K562 (cell line): ENCODE data around the gene CCDC9B. TPM values are rescaled to one million over a fixed set of nuclear protein-coding genes. Genes with fewer than 3 reads are reported as not detected.

Experiments used
- BCL6 ChIP-seq: fragments of 250-450 bp; sonication (Bioruptor Pico); IDR thresholded peaks from 2 replicates; pipeline ENCODE4 v1.4.0; 2020
- CHD7 ChIP-seq: fragments of 200-600 bp; sonication (generic); IDR thresholded peaks from one replicate; pipeline ENCODE4 v1.6.1; 2012; ENCODE audit warnings: mild to moderate bottlenecking, low read depth, low read length, inconsistent platforms
- GTF2A2 ChIP-seq: IDR thresholded peaks from 2 replicates; pipeline ENCODE4 v1.6.1; 2016; ENCODE audit warnings: mild to moderate bottlenecking, missing genetic modification characterization, missing compliant biosample characterization
- KAT8 ChIP-seq: fragments of 450-650 bp; IDR thresholded peaks from 2 replicates; pipeline ENCODE4 v1.6.1; 2016; ENCODE audit warnings: low read depth, mild to moderate bottlenecking
- ZNF253 ChIP-seq: fragments of 250-450 bp; sonication (Bioruptor Pico); conservative IDR thresholded peaks from 2 replicates; pipeline ENCODE4 v1.6.1; 2021; ENCODE audit warnings: mild to moderate bottlenecking
- polyA plus RNA-seq, 8 experiments: library from polyadenylated mRNA; depleted of rRNA in 4 of 8; stranded (reverse) in 5 of 8; unstranded in 3 of 8; fragments of >200 nt; fragmentation: Nextera tagmentation in 2 of 8; fragmentation: Illumina TruSeq in 1 of 8; extraction: Ambion mirVana in 2 of 8; extraction: Trizol in 1 of 8; gene quantifications; 2 replicates each; pipeline versions ENCODE4 v1.2.1 to v1.2.3, GENCODE V29; 2011 to 2014; ENCODE audit warnings: inconsistent platforms in 1 of 8, missing spikeins in 1 of 8
- total RNA-seq, 7 experiments: library from RNA; depleted of rRNA in 6 of 7; stranded (reverse); fragments of >200 nt in 6 of 7; fragmentation: Illumina TruSeq in 2 of 7; extraction: Trizol in 2 of 7; gene quantifications; 2 replicates each; pipeline versions ENCODE4 v1.2.1 to v1.2.3, GENCODE V29; 2011 to 2021; ENCODE audit warnings: low replicate concordance in 1 of 7
- TF ChIP-seq, protein P1 (sequence below): fragments of 200-800 bp; sonication (Bioruptor generic); IDR thresholded peaks from 2 replicates; pipeline ENCODE4 v1.6.1; 2017; ENCODE audit warnings: missing genetic modification characterization, missing compliant biosample characterization

Gene CCDC9B
- total and polyA plus RNA-seq, 9 of the 15 experiments (the other 6 are each of a cell fraction or from before 2014, with no cell fraction given), result 0.01 to 0.47 (median 0.15) TPM; not detected in 1

DNA sequence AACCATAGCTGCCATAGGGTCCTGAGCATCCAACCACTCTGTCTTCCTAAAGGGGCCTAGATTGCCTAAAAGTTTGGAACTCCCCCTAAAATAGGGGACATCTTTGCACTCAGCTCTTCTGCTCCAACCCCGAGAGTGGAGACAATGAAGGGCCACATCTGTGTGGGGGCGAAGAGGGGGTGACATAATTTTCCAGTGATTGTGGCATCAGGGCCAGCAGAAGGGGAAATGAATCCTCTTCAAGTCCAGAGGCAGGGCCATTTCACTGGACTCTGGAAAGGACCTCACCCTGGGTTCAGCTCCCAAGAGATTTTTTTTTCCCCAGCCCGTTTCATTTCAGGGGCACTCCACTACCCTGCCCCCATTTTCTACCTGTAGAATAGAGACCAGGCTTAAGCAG, 53.2 kb downstream of the CCDC9B start (continued):
- TF ChIP-seq CHD7 (no peak), GTF2A2 (tag) (no peak), KAT8 (no peak), ZNF253 (CRISPR knock-in tag) (no peak), BCL6 (CRISPR knock-in tag) (no peak)
- TF ChIP-seq, protein P1, sequence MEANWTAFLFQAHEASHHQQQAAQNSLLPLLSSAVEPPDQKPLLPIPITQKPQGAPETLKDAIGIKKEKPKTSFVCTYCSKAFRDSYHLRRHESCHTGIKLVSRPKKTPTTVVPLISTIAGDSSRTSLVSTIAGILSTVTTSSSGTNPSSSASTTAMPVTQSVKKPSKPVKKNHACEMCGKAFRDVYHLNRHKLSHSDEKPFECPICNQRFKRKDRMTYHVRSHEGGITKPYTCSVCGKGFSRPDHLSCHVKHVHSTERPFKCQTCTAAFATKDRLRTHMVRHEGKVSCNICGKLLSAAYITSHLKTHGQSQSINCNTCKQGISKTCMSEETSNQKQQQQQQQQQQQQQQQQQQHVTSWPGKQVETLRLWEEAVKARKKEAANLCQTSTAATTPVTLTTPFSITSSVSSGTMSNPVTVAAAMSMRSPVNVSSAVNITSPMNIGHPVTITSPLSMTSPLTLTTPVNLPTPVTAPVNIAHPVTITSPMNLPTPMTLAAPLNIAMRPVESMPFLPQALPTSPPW (CRISPR knock-in tag), result no peak
